Ascending aorta (tissue), 2 donors: Measurements from ENCODE around the gene ERO1A. TPM values are rescaled to one million over a fixed set of nuclear protein-coding genes. Genes with fewer than 3 reads are reported as not detected.
A peak's percentile ranks its signal among the peaks of the same experiment; 100 is the strongest.

Experiments
- DNase-seq, 2 donors: peaks; one replicate each; pipeline ENCODE4 v3.0.0-alpha.2; 2019; ENCODE audit warnings: low spot score in 2 of 2
- H3K27ac ChIP-seq, 2 donors: fragments of 200-600 bp; sonication (generic); one replicate each; pipeline ENCODE4 v1.5.1; 2016 to 2017; ENCODE audit warnings: mild to moderate bottlenecking in 1 of 2
- H3K27me3 ChIP-seq: fragments of 200-600 bp; sonication (generic); one replicate; pipeline ENCODE4 v1.5.1; 2017
- H3K36me3 ChIP-seq, 2 donors: fragments of 200-600 bp; sonication (generic); one replicate each; pipeline ENCODE4 v1.5.1; 2016
- H3K4me1 ChIP-seq, 2 donors: fragments of 200-600 bp; sonication (generic); one replicate each; pipeline ENCODE4 v1.5.1; 2016 to 2017; ENCODE audit warnings: mild to moderate bottlenecking in 1 of 2
- H3K4me3 ChIP-seq, 2 donors: fragments of 200-600 bp; sonication (generic); one replicate each; pipeline ENCODE4 v1.5.1; 2016 to 2017; ENCODE audit warnings: mild to moderate bottlenecking in 1 of 2
- H3K9me3 ChIP-seq, 2 donors: fragments of 200-600 bp; sonication (generic); one replicate each; pipeline ENCODE4 v1.5.1; 2016
- CTCF ChIP-seq, 3 experiments: fragments of 200-600 bp in 2 of 3; fragments of 450-650 bp in 1 of 3; sonication (generic) in 2 of 3; IDR thresholded peaks; one replicate each; pipeline ENCODE4 v1.5.1; 2016 to 2019; ENCODE audit warnings: antibody characterized with exemption in 3 of 3, mild to moderate bottlenecking in 1 of 3, moderate library complexity in 1 of 3
- intact Hi-C: fragments of 100-400 bp; cut with DNase I; formaldehyde crosslinking; loops from one replicate; pipeline ENCODE4 v1.15.1; 2023
- total RNA-seq: library from RNA; depleted of rRNA; stranded (reverse); fragments of >200 nt; gene quantifications from one replicate; pipeline ENCODE4 v1.1.0, GENCODE V29; 2016

Gene ERO1A
- total RNA-seq, 1 donor from 2014 or later: 25.9 TPM

DNA sequence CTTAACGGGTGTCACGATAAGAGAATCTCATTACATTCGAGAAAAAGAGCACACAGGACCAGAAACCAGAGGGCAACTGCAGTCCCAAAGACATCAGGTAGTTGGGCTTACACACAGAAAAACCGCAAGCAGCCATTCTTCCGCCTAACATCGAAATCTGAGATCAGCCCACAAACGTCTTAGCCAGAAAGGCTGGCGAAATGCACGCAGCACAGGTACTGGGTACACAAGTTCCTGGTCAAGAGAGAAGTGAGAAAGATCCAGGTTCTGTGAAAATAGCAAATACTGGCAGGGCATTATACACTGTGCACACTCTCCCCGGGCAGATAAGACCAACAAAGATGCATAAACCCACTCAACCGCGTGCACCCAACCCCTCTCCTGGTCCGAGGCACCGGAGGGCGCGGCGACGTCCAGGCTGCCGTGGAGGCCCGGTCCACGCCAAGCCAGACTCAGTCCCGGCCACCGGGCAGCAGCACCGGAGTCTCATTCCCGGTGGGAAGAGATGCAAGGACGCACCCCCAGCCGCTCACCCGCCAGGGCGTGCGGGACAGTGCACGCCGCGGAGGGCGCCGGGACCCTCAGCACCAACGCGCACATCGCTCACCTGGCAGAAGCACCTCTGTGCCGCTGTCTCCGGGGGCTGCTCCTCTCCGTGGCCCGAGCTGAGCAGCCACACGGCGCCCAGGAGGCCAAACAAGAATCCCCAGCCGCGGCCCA lies 437 bp downstream of the ERO1A start:
- H3K4me1 ChIP-seq: peaks cover 3 to 4% of the 10 kb centered on the region in 2 donors
- peak overlapping the region; percentile 97 to 99 for H3K27ac ChIP-seq
- no peaks in the 10 kb centered on the region for H3K9me3 ChIP-seq
- H3K4me3 ChIP-seq: peak overlapping the region; percentile 96 to 98
- intact Hi-C loops: loop anchor here (1.0 to 10.0 kb wide), 5 partner anchors 12 to 1260 kb away; partner anchors contain the start of genes BMP4, FERMT2, GNPNAT1 and PSMC6
- no peaks in the 10 kb centered on the region for H3K27me3 ChIP-seq
- TF ChIP-seq CTCF (IDR thresholded peaks at IDR 0.05): no peak
- no peaks in the 10 kb centered on the region for H3K36me3 ChIP-seq
- peak in 1 of 2 donors; percentile 69 for DNase-seq

GRCh38 chr14:52693532-52693931 lies 1.8 kb downstream of the ERO1A start:
- intact Hi-C loops: loop anchor here (10.0 kb wide), 1 partner anchor 1261 kb away; the partner anchor contains the start of gene BMP4
- no peaks in the 10 kb centered on the region for H3K27me3 ChIP-seq
- H3K27ac ChIP-seq: no peak overlapping the region
- H3K4me3 ChIP-seq: peak overlapping the region in 1 of 2 donors; percentile 96
- H3K9me3 ChIP-seq: no peaks in the 10 kb centered on the region
- no peak for TF ChIP-seq CTCF (IDR thresholded peaks at IDR 0.05)
- H3K36me3 ChIP-seq: no peaks in the 10 kb centered on the region
- H3K4me1 ChIP-seq: peaks cover 3 to 4% of the 10 kb centered on the region in 2 donors
- DNase-seq: no peak

DNA sequence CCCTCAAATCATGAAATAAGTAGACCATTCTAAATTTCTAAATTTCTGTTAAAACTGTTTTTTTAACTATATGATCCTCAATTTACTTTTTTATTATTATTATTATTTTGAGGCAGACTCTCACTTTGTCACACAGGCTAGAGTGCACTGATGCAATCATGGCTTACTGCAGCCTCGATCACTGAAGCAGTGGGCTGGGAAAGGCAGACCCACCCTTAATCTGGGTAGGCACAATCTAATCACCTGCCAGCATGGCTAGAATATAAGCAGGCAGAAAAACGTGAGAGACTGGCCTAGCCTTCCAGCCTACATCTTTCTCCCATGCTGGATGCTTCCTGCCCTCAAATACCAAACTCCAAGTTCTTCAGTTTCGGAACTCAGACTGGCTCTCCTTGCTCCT lies 2.3 kb downstream of the ERO1A start:
- Histone ChIP-seq H3K27me3 (no peaks in the 10 kb centered on the region), H3K9me3 (no peaks in the 10 kb centered on the region), H3K27ac (no peak overlapping the region), H3K4me3 (no peak overlapping the region), H3K4me1 (peaks cover 3 to 4% of the 10 kb centered on the region in 2 donors), H3K36me3 (no peaks in the 10 kb centered on the region)
- TF ChIP-seq CTCF (IDR thresholded peaks at IDR 0.05): no peak
- intact Hi-C loops: loop anchor here (10.0 kb wide), 1 partner anchor 1262 kb away; the partner anchor contains the start of gene BMP4
- no peak for DNase-seq

- TF ChIP-seq CTCF (IDR thresholded peaks at IDR 0.05): no peak
- Histone ChIP-seq H3K4me1 (peaks cover 3 to 4% of the 10 kb centered on the region in 2 donors), H3K27ac (no peak overlapping the region), H3K36me3 (no peaks in the 10 kb centered on the region), H3K9me3 (no peaks in the 10 kb centered on the region), H3K27me3 (no peaks in the 10 kb centered on the region), H3K4me3 (no peak overlapping the region)
- intact Hi-C loops: loop anchor here (10.0 kb wide), 1 partner anchor 1262 kb away; the partner anchor contains the start of gene BMP4
- no peak for DNase-seq
Observed at GRCh38 chr14:52692248-52692962, 3.0 kb downstream of the ERO1A start.

GRCh38 chr14:52690983-52691760 lies 4.2 kb downstream of the ERO1A start:
- no peaks in the 10 kb centered on the region for H3K27me3 ChIP-seq
- TF ChIP-seq CTCF (IDR thresholded peaks at IDR 0.05): no peak
- no peaks in the 10 kb centered on the region for H3K36me3 ChIP-seq
- H3K4me3 ChIP-seq: no peak overlapping the region
- peaks cover 3 to 4% of the 10 kb centered on the region in 2 donors for H3K4me1 ChIP-seq
- intact Hi-C loops: loop anchor here (10.0 kb wide), 1 partner anchor 1264 kb away; the partner anchor contains the start of gene BMP4
- no peak overlapping the region for H3K27ac ChIP-seq
- no peaks in the 10 kb centered on the region for H3K9me3 ChIP-seq
- no peak for DNase-seq
